Neural cell (in vitro differentiated cells): ENCODE results near the gene MIS18BP1. TPM values are rescaled to one million over a fixed set of nuclear protein-coding genes. Genes with fewer than 3 reads are reported as not detected.

Experiments used
- H2AFZ ChIP-seq: fragments of 200-600, 300-800 bp; sonication (generic), shearing (Covaris generic); 2 replicates; pipeline ENCODE4 v1.6.0; 2014; ENCODE audit warnings: low read depth, mild to moderate bottlenecking, antibody characterized with exemption, low read length, moderate library complexity
- H3F3A ChIP-seq: fragments of 200-600 bp; shearing (Covaris generic); 2 replicates; pipeline ENCODE4 v1.6.1; 2016; ENCODE audit warnings: mild to moderate bottlenecking, moderate library complexity, mixed read lengths, antibody characterized with exemption, low read length; ENCODE audit not compliant: insufficient read depth, poor library complexity, severe bottlenecking
- H3K27ac ChIP-seq: fragments of 200-600, 300-800 bp; sonication (generic), shearing (Covaris generic); 2 replicates; pipeline ENCODE4 v1.5.1; 2014; ENCODE audit warnings: mild to moderate bottlenecking, low read length, moderate library complexity
- H3K27me3 ChIP-seq: fragments of 300-800, 200-600 bp; sonication (generic), shearing (Covaris generic); 2 replicates; pipeline ENCODE4 v1.6.0; 2014; ENCODE audit warnings: mild to moderate bottlenecking, low read depth, low read length, moderate library complexity; ENCODE audit not compliant: insufficient read depth
- H3K36me3 ChIP-seq: fragments of 300-800, 200-600 bp; sonication (generic), shearing (Covaris generic); 2 replicates; pipeline ENCODE4 v1.5.1; 2014; ENCODE audit warnings: mild to moderate bottlenecking, antibody characterized with exemption, low read length, moderate library complexity; ENCODE audit not compliant: insufficient read depth
- H3K4me2 ChIP-seq: fragments of 300-800, 200-600 bp; sonication (generic), shearing (Covaris generic); 2 replicates; pipeline ENCODE4 v1.6.0; 2014; ENCODE audit warnings: mild to moderate bottlenecking, low read length
- H3K4me3 ChIP-seq: fragments of 300-800, 200-600 bp; sonication (generic), shearing (Covaris generic); 2 replicates; pipeline ENCODE4 v1.5.1; 2014; ENCODE audit warnings: mild to moderate bottlenecking, low read length, moderate library complexity
- H3K79me2 ChIP-seq: fragments of 200-600 bp; shearing (Covaris generic); replicated peaks from 2 replicates; pipeline ENCODE4 v1.6.0; 2014; ENCODE audit warnings: mild to moderate bottlenecking, low read length, moderate library complexity; ENCODE audit not compliant: insufficient read depth
- H3K9ac ChIP-seq: fragments of 300-800, 200-600 bp; sonication (generic), shearing (Covaris generic); 2 replicates; pipeline ENCODE4 v1.6.1; 2016; ENCODE audit warnings: mild to moderate bottlenecking, low read length, mixed read lengths
- H3K9me2 ChIP-seq: fragments of 200-600 bp; shearing (Covaris generic); 2 replicates; pipeline ENCODE4 v1.6.1; 2016; ENCODE audit warnings: mild to moderate bottlenecking, low read length, mixed read lengths; ENCODE audit not compliant: insufficient read depth
- H3K9me3 ChIP-seq: fragments of 200-600, 300-800 bp; sonication (generic), shearing (Covaris generic); 2 replicates; pipeline ENCODE4 v1.6.1; 2016; ENCODE audit warnings: mild to moderate bottlenecking, mixed run types, low read length, moderate library complexity, mixed read lengths
- H4K20me1 ChIP-seq: fragments of 200-600 bp; shearing (Covaris generic); 2 replicates; pipeline ENCODE4 v1.6.1; 2016; ENCODE audit warnings: mild to moderate bottlenecking, mixed run types; ENCODE audit not compliant: insufficient read depth
- CTCF ChIP-seq: fragments of 450-650 bp; IDR thresholded peaks from 2 replicates; pipeline ENCODE4 v1.5.1; 2014; ENCODE audit warnings: antibody characterized with exemption, mild to moderate bottlenecking, moderate library complexity; ENCODE audit not compliant: poor library complexity, severe bottlenecking
- EP300 ChIP-seq: fragments of 450-650 bp; conservative IDR thresholded peaks from 2 replicates; pipeline ENCODE4 v1.6.1; 2014; ENCODE audit warnings: antibody characterized with exemption, mild to moderate bottlenecking, moderate library complexity; ENCODE audit not compliant: poor library complexity, severe bottlenecking
- EZH2 ChIP-seq: fragments of 200-600, 300-800 bp; shearing (Covaris generic), sonication (generic); IDR thresholded peaks from 2 replicates; pipeline ENCODE4 v1.6.1; 2014; ENCODE audit warnings: antibody characterized with exemption, low read length, borderline replicate concordance, mild to moderate bottlenecking; ENCODE audit not compliant: insufficient read depth, poor library complexity, severe bottlenecking
- POLR2AphosphoS5 ChIP-seq: IDR thresholded peaks from 2 replicates; pipeline ENCODE4 v1.6.1; 2012
- RAD21 ChIP-seq: fragments of 450-650 bp; conservative IDR thresholded peaks from 2 replicates; pipeline ENCODE4 v1.6.1; 2014; ENCODE audit warnings: antibody characterized with exemption, mild to moderate bottlenecking, moderate library complexity
- REST ChIP-seq: IDR thresholded peaks from 2 replicates; pipeline ENCODE4 v1.6.1; 2012; ENCODE audit warnings: borderline replicate concordance
- SMC3 ChIP-seq: fragments of 450-650 bp; conservative IDR thresholded peaks from 2 replicates; pipeline ENCODE4 v1.6.1; 2014; ENCODE audit warnings: antibody characterized with exemption, mild to moderate bottlenecking, moderate library complexity; ENCODE audit not compliant: poor library complexity
- TAF1 ChIP-seq: IDR thresholded peaks from 2 replicates; pipeline ENCODE4 v1.6.1; 2012; ENCODE audit warnings: low read depth
- polyA plus RNA-seq: library from polyadenylated mRNA; depleted of rRNA; stranded (reverse); fragments of >200 nt; gene quantifications from 2 replicates; pipeline ENCODE4 v1.2.3, GENCODE V29; 2014

MIS18BP1 gene
- polyA plus RNA-seq, 1 donor from 2014 or later, result 1.2 TPM

GRCh38 chr14:45253754-45254310, 830 bp upstream of the MIS18BP1 start:
- peaks cover 4% of the 10 kb centered on the region for H3K9me3 ChIP-seq
- H3K27ac ChIP-seq, result no peak overlapping the region
- H3F3A ChIP-seq, result no peaks in the 10 kb centered on the region
- no peaks in the 10 kb centered on the region for H3K27me3 ChIP-seq
- H3K4me3 ChIP-seq, result peak overlapping the region; percentile 92
- no peak overlapping the region for H3K4me2 ChIP-seq
- H3K36me3 ChIP-seq, result no peaks in the 10 kb centered on the region
- TF ChIP-seq EP300, result no peak
- no peak for TF ChIP-seq RAD21
- TF ChIP-seq EZH2, result no peak
- TF ChIP-seq TAF1, result no peak
- no peak for TF ChIP-seq POLR2AphosphoS5
- no peak for TF ChIP-seq CTCF
- no peak for TF ChIP-seq REST
- TF ChIP-seq SMC3, result no peak
- no peaks in the 10 kb centered on the region for H3K9me2 ChIP-seq
- no peak overlapping the region for H3K9ac ChIP-seq
- peaks cover 29% of the 10 kb centered on the region for H3K79me2 ChIP-seq
- no peak overlapping the region for H2AFZ ChIP-seq
- no peaks in the 10 kb centered on the region for H4K20me1 ChIP-seq

GRCh38 chr14:45252366-45253069, 484 bp downstream of the MIS18BP1 start:
- H3K36me3 ChIP-seq, result no peaks in the 10 kb centered on the region
- H3K4me2 ChIP-seq, result peak overlapping the region; percentile 70
- peak overlapping the region; percentile 36 for H3K9ac ChIP-seq
- no peaks in the 10 kb centered on the region for H4K20me1 ChIP-seq
- no peak overlapping the region for H3K27ac ChIP-seq
- no peaks in the 10 kb centered on the region for H3K9me2 ChIP-seq
- peak overlapping the region; percentile 92 for H3K4me3 ChIP-seq
- no peaks in the 10 kb centered on the region for H3K27me3 ChIP-seq
- H3K79me2 ChIP-seq, result peaks cover 41% of the 10 kb centered on the region
- no peaks in the 10 kb centered on the region for H3F3A ChIP-seq
- TF ChIP-seq TAF1 (no peak), POLR2AphosphoS5 (no peak)
- H3K9me3 ChIP-seq, result no peaks in the 10 kb centered on the region
- H2AFZ ChIP-seq, result peak overlapping the region; percentile 65
